Body of pancreas (tissue), 4 donors: ENCODE measurements around the gene MFGE8. TPM values are rescaled to one million over a fixed set of nuclear protein-coding genes. Genes with fewer than 3 reads are reported as not detected.

Experiments
- ATAC-seq: fragments of 150-250 bp; one replicate; pipeline ENCODE4 v1.9.1; 2016
- DNase-seq, 4 donors: peaks; one replicate each; pipeline ENCODE4 v3.0.0-alpha.2; 2019
- H3K27ac ChIP-seq, 4 donors: fragments of 200-600 bp; sonication (generic); 1 replicate in 3 of 4; 2 replicates in 1 of 4; pipeline versions ENCODE4 v1.5.1 to v1.6.1; 2016 to 2019; ENCODE audit warnings: mild to moderate bottlenecking in 1 of 4, mixed read lengths in 1 of 4, moderate library complexity in 1 of 4
- H3K27me3 ChIP-seq, 2 donors: fragments of 200-600 bp; sonication (generic); one replicate each; pipeline ENCODE4 v1.6.0; 2016; ENCODE audit warnings: mild to moderate bottlenecking in 1 of 2
- H3K36me3 ChIP-seq, 2 donors: fragments of 200-600 bp; sonication (generic); replicated peaks in 1 of 2; 2 replicates each; pipeline ENCODE4 v1.5.1; 2016; ENCODE audit warnings: low read depth in 2 of 2; ENCODE audit not compliant: insufficient read depth in 1 of 2
- H3K4me1 ChIP-seq: fragments of 200-600 bp; sonication (generic); one replicate; pipeline ENCODE4 v1.6.0; 2016
- H3K4me3 ChIP-seq, 2 donors: fragments of 200-600 bp; sonication (generic); 1 replicate in 1 of 2; 2 replicates in 1 of 2; pipeline ENCODE4 v1.5.1; 2016 to 2019
- H3K9me3 ChIP-seq, 3 donors: fragments of 200-600 bp; sonication (generic); 1 replicate in 2 of 3; 2 replicates in 1 of 3; pipeline ENCODE4 v1.5.1; 2016
- POLR2A ChIP-seq, 3 donors: fragments of 450-650 bp; IDR thresholded peaks; one replicate each; pipeline ENCODE4 v1.6.1; 2016; ENCODE audit warnings: antibody characterized with exemption in 3 of 3, mild to moderate bottlenecking in 2 of 3
- WGBS, 2 donors: methylation state at CpG; one replicate each; pipeline ENCODE4 v1.1.5; 2017; 5-methylcytosine and 5-hydroxymethylcytosine counted together
- intact Hi-C: fragments of 100-400 bp; cut with DNase I; formaldehyde crosslinking; loops from one replicate; pipeline ENCODE4 v1.15.1; 2023
- total RNA-seq, 2 donors: library from RNA; depleted of rRNA; stranded (reverse); fragments of >200 nt; gene quantifications; one replicate each; pipeline ENCODE4 v1.1.0, GENCODE V29; 2016
- TF ChIP-seq, protein P1 (sequence below), 7 experiments: fragments of 450-650 bp in 4 of 7; fragments of 200-600 bp in 3 of 7; sonication (generic) in 3 of 7; IDR thresholded peaks; one replicate each; pipeline ENCODE4 v1.5.1; 2016 to 2019; ENCODE audit warnings: antibody characterized with exemption in 7 of 7

The MFGE8 gene
- total RNA-seq, 2 donors from 2014 or later, result 51.4 to 77.5 TPM

DNA sequence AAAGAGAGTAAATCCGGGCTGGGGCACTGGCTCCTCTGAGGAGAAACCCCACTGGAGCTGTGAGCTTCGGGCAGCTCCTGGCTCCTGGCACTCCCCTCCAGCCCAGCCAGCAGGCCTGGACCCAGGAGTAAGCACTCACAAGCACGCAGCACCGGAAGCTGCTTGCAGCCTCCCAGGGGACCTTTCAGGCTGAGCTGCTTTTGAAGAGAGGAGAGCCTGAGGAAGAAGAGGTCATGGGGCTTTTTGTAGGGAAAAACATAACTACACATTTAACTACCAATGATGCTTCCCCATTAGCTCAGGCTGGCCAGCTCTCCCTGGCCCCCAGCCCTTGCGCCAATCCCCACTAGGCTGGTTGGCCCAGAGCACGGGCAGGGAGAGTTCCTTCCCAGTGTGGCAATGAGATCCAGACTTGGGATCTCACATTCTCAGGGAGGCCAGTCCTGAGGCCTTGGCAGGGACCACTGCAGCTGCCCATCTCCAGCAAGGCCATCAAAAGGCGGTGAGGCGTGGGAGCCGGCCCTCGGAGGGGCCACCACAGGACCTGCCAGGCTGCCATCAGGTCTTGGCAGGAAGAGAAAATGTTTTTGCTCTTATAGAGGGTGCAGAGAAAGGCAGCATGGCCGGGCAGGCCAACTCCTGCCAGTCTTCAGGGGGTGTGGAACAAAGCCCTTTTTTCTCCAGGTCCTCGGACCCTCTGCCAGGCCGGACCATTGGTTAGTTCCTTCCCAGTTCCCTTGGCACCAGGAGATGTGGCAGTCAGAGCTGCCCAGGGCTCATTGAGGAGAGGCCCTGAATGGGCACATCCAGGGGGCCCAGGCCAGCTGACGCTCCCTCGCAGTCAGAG, 41.5 kb upstream of the MFGE8 start:
- peak in 1 of 4 donors; percentile 7 for DNase-seq
- intact Hi-C loops, result no loop called here
- no peak overlapping the region for H3K27ac ChIP-seq
- H3K9me3 ChIP-seq, result no peaks in the 10 kb centered on the region
- TF ChIP-seq, protein P1, sequence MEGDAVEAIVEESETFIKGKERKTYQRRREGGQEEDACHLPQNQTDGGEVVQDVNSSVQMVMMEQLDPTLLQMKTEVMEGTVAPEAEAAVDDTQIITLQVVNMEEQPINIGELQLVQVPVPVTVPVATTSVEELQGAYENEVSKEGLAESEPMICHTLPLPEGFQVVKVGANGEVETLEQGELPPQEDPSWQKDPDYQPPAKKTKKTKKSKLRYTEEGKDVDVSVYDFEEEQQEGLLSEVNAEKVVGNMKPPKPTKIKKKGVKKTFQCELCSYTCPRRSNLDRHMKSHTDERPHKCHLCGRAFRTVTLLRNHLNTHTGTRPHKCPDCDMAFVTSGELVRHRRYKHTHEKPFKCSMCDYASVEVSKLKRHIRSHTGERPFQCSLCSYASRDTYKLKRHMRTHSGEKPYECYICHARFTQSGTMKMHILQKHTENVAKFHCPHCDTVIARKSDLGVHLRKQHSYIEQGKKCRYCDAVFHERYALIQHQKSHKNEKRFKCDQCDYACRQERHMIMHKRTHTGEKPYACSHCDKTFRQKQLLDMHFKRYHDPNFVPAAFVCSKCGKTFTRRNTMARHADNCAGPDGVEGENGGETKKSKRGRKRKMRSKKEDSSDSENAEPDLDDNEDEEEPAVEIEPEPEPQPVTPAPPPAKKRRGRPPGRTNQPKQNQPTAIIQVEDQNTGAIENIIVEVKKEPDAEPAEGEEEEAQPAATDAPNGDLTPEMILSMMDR (IDR thresholded peaks at IDR 0.05), result no peak
- no peak for TF ChIP-seq POLR2A (IDR thresholded peaks at IDR 0.05)
- no peaks in the 10 kb centered on the region for H3K36me3 ChIP-seq
- H3K4me3 ChIP-seq, result no peak overlapping the region
- H3K4me1 ChIP-seq, result no peaks in the 10 kb centered on the region
- no peak for ATAC-seq
- no peaks in the 10 kb centered on the region for H3K27me3 ChIP-seq
- 71 to 74% methylated on average over 11 to 15 of the region's 15 CpGs for WGBS, 2 donors

DNA sequence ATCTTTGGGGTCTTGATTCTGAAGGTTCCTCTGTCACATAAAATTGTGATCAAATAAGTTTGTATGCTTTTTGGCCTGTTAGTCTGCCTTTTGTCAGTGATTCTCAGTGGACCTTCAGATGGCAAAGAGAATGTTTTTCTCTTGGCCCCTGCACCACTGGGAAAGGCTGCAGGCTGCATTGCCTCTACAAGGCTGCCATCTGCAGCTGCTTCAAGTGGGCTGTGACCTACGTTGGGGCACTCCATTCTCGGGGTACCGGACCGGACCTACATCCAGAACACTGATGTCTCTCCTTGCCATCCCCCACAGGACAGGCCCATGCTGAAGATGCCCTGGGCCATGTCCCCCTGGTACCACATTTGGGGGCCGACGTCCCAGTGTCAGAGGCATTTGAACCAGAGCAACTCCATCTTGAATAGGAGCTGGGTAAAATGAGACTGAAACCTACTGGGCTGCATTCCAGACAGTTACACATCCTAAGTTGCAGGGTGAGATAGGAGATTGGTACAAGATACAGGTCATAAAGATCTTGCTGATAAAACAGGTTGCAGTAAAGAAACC, 37.5 kb upstream of the MFGE8 start:
- TF ChIP-seq, protein P1 (IDR thresholded peaks at IDR 0.05), result no peak
- no peak for TF ChIP-seq POLR2A (IDR thresholded peaks at IDR 0.05)
- Histone ChIP-seq H3K27me3 (no peaks in the 10 kb centered on the region), H3K36me3 (no peaks in the 10 kb centered on the region), H3K9me3 (no peaks in the 10 kb centered on the region), H3K4me1 (no peaks in the 10 kb centered on the region), H3K4me3 (no peak overlapping the region), H3K27ac (no peak overlapping the region)
- DNase-seq (no peak), ATAC-seq (no peak)
- 80 to 82% methylated on average over 4 to 6 of the region's 6 CpGs for WGBS, 2 donors
- intact Hi-C loops, result no loop called here

DNA sequence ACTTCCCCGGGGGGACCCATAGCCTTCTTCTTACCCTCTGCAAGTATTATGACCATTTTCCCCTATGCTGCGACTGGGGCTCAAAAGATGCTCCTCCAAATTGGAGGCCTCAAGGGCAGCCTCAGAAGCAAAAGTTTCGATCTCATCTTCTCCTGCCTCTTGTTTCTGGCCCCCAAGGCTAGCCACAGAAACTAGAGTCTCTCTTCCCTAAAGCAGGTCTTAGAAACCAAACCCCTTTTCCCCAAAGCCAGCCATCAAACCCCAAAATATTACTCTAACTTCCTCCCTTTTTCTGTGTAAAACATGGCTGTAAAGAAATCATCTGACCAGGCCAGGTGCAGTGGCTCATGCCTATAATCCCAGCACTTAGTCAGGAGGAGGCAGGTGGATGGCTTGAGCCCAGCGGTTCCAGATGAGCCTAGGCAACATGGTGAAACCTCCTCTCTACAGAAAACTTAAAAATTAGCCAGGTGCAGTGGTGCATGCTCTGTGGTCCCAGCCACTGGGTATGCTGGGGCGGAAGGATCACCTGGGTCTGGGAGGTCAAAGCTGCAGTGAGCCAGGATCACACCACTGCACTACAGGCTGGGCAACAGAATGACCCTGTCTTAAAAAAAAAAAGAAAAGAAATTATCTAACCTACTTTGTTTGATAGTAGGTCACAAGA, 36.7 kb upstream of the MFGE8 start:
- DNase-seq (no peak), ATAC-seq (no peak)
- Histone ChIP-seq H3K4me3 (no peak overlapping the region), H3K4me1 (no peaks in the 10 kb centered on the region), H3K9me3 (no peaks in the 10 kb centered on the region), H3K27me3 (no peaks in the 10 kb centered on the region), H3K27ac (no peak overlapping the region), H3K36me3 (no peaks in the 10 kb centered on the region)
- intact Hi-C loops, result no loop called here
- no peak for TF ChIP-seq POLR2A (IDR thresholded peaks at IDR 0.05)
- TF ChIP-seq, protein P1 (IDR thresholded peaks at IDR 0.05), result no peak
- WGBS, 2 donors, result 69 to 73% methylated on average over 5 of the region's 5 CpGs

DNA sequence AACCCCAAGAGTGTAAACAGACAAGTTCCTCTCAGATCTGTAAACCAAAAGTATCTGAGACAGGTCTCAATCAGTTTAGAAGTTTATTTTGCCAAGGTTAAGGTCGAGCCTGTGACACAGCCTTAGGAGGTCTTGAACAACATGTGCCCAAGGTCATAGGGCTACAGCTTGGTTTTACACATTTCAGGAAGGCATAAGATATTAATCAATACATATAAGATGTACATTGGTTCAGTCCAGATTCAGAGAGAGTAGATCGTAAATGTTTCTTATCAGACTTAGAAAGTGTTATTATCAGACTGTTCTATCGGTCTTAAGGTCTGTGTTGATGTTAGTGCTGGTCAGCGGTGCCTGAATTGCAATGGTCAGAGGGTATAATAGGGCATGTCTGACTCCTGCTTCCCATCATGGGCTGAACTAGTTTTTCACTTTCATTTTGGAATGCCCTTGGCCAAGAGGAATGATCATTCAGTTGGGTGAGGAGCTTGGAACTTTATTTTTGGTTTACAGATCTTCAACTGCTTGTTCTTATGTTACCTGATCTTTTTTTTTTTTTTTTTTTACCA, 27.0 kb upstream of the MFGE8 start:
- no peak overlapping the region for H3K27ac ChIP-seq
- ATAC-seq, result no peak
- WGBS, 2 donors, result 59 to 60% methylated on average over 4 of the region's 4 CpGs
- TF ChIP-seq POLR2A (IDR thresholded peaks at IDR 0.05), result no peak
- no peaks in the 10 kb centered on the region for H3K4me1 ChIP-seq
- no peaks in the 10 kb centered on the region for H3K27me3 ChIP-seq
- intact Hi-C loops, result no loop called here
- no peaks in the 10 kb centered on the region for H3K36me3 ChIP-seq
- no peak for DNase-seq
- H3K9me3 ChIP-seq, result no peaks in the 10 kb centered on the region
- H3K4me3 ChIP-seq, result no peak overlapping the region

DNA sequence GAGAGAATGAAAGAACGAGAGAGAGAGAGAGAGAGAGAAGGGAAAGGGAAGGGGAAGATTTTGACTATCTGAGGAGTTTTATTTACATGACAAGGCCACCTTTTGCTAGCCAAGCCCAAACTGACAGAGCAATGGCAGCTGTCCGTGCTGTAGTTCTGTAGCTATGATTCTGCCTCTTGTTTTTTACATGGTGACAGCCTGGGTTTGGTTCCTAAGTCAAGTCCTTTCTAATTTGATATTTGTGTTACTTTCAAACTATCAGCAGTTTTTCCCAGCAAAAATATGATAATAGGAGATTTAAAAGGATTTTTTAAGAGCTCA, 26.3 kb upstream of the MFGE8 start:
- no peaks in the 10 kb centered on the region for H3K4me1 ChIP-seq
- TF ChIP-seq, protein P1 (IDR thresholded peaks at IDR 0.05), result no peak
- TF ChIP-seq POLR2A (IDR thresholded peaks at IDR 0.05), result no peak
- no peak overlapping the region for H3K4me3 ChIP-seq
- no peak for DNase-seq
- no peaks in the 10 kb centered on the region for H3K36me3 ChIP-seq
- WGBS, 2 donors, result 64 to 69% methylated on average over 2 of the region's 2 CpGs
- H3K27ac ChIP-seq, result no peak overlapping the region
- no peak for ATAC-seq
- intact Hi-C loops, result no loop called here
- H3K9me3 ChIP-seq, result no peaks in the 10 kb centered on the region
- H3K27me3 ChIP-seq, result no peaks in the 10 kb centered on the region
